K562 (cell line): ENCODE results near the gene PEX6. TPM values are rescaled to one million over a fixed set of nuclear protein-coding genes. Genes with fewer than 3 reads are reported as not detected.

ENCODE experiments used
- ATAC-seq: fragments of 200-7000 bp; cut with Tn5 transposase; 3 replicates; pipeline ENCODE4 v1.9.1; 2020; ENCODE audit warnings: moderate library complexity
- BruUV-seq: library from RNA; stranded (reverse); fragments of 400-500 nt; replicated peaks from 2 replicates; lab custom pipeline; 2021; lab: Mats Ljungman, UMichigan
- CTCF ChIA-PET: fragments of 300-600 bp; formaldehyde crosslinking; extraction: SDS; loops from one replicate; lab custom pipeline; 2021; ENCODE audit warnings: low intra/inter-chr PET ratio; lab: Yijun Ruan, JAX
- POLR2A ChIA-PET: fragments of 300-600, 350-650 bp; sonication (Branson Sonifier 250); formaldehyde crosslinking; extraction: SDS; loops from one replicate; lab custom pipeline; 2021; ENCODE audit warnings: antibody characterized with exemption, inconsistent platforms; lab: Yijun Ruan, JAX
- DNase-seq, 4 experiments: peaks; one replicate each; pipeline versions ENCODE4 v3.0.0 to v3.0.0-alpha.2; 2011 to 2018; ENCODE audit warnings: low spot score in 3 of 4, mixed read lengths in 3 of 4; ENCODE audit errors: extremely low read depth in 1 of 4
- FAIRE-seq: peaks from 2 replicates; lab custom pipeline; 2011; peaks lifted over from hg19 to GRCh38; lab: Jason Lieb, UNC
- H2AFZ ChIP-seq: 2 replicates; pipeline ENCODE4 v1.6.0; 2011; ENCODE audit warnings: low read depth, low read length, control low read depth, inconsistent platforms
- H3K27ac ChIP-seq: fragments of 200-600 bp; 3 replicates; pipeline ENCODE4 v1.8.0; 2011; ENCODE audit warnings: low read depth, mild to moderate bottlenecking, control low read depth, inconsistent platforms, low read length, moderate library complexity, mixed read lengths; ENCODE audit errors: extremely low read depth
- H3K27me3 ChIP-seq, 2 experiments: fragments of 300-600 bp in 1 of 2; 2 replicates in 1 of 2; 3 replicates in 1 of 2; pipeline versions ENCODE4 v1.6.0 to v1.8.0; 2011; ENCODE audit warnings: inconsistent platforms in 2 of 2, low read length in 2 of 2, mild to moderate bottlenecking in 1 of 2, mixed read lengths in 1 of 2, moderate library complexity in 1 of 2; ENCODE audit not compliant: control insufficient read depth in 2 of 2, insufficient read depth in 2 of 2
- H3K36me3 ChIP-seq: fragments of 300-600 bp; 3 replicates; pipeline ENCODE4 v1.8.0; 2011; ENCODE audit warnings: mild to moderate bottlenecking, low read length, inconsistent platforms; ENCODE audit not compliant: control insufficient read depth, insufficient read depth
- H3K4me1 ChIP-seq, 2 experiments: fragments of 200-600 bp in 1 of 2; replicated peaks in 1 of 2; 2 replicates in 1 of 2; 3 replicates in 1 of 2; pipeline versions ENCODE4 v1.5.1 to v1.8.0; 2011; ENCODE audit warnings: inconsistent platforms in 2 of 2, low read length in 2 of 2, mild to moderate bottlenecking in 1 of 2, mixed read lengths in 1 of 2, moderate library complexity in 1 of 2; ENCODE audit not compliant: control insufficient read depth in 2 of 2, insufficient read depth in 2 of 2
- H3K4me2 ChIP-seq: 2 replicates; pipeline ENCODE4 v1.6.1; 2011; ENCODE audit warnings: low read length, control low read depth, inconsistent platforms, mixed read lengths; ENCODE audit not compliant: insufficient read depth
- H3K4me3 ChIP-seq: fragments of 200-600 bp; sonication (generic), shearing (Covaris generic); 2 replicates; pipeline ENCODE4 v1.5.1; 2016; ENCODE audit warnings: control low read depth, inconsistent platforms
- H3K79me2 ChIP-seq: fragments of 200-600 bp; 3 replicates; pipeline ENCODE4 v1.8.0; 2011; ENCODE audit warnings: low read length, inconsistent platforms; ENCODE audit not compliant: control insufficient read depth, insufficient read depth
- H3K9ac ChIP-seq, 2 experiments: 2 replicates each; pipeline versions ENCODE4 v1.6.0 to v1.6.1; 2011; ENCODE audit warnings: low read depth in 2 of 2, low read length in 2 of 2, control low read depth in 1 of 2, inconsistent platforms in 1 of 2, mild to moderate bottlenecking in 1 of 2, mixed read lengths in 1 of 2; ENCODE audit not compliant: insufficient read depth in 1 of 2
- H3K9me1 ChIP-seq: one replicate; pipeline ENCODE4 v1.6.0; 2011; ENCODE audit warnings: inconsistent platforms, mild to moderate bottlenecking, low read length, moderate library complexity; ENCODE audit not compliant: control insufficient read depth, insufficient read depth
- H3K9me3 ChIP-seq: replicated peaks from 2 replicates; pipeline ENCODE4 v1.5.1; 2011; ENCODE audit warnings: low read depth, low read length, inconsistent platforms; ENCODE audit not compliant: control insufficient read depth, insufficient read depth
- H4K20me1 ChIP-seq: replicated peaks from 2 replicates; pipeline ENCODE4 v1.6.1; 2011; ENCODE audit warnings: low read length, inconsistent platforms, mixed read lengths; ENCODE audit not compliant: control insufficient read depth, insufficient read depth
- ETS1 ChIP-seq: conservative IDR thresholded peaks from 2 replicates; pipeline ENCODE4 v1.6.1; 2011; ENCODE audit warnings: low read depth, mild to moderate bottlenecking, low read length; ENCODE audit not compliant: control insufficient read depth
- EWSR1 ChIP-seq: fragments of 450-650 bp; IDR thresholded peaks from 2 replicates; pipeline ENCODE4 v1.6.1; 2018; ENCODE audit warnings: borderline replicate concordance, mild to moderate bottlenecking, low read depth, moderate library complexity; ENCODE audit not compliant: partially characterized antibody
- HINFP ChIP-seq: fragments of 450-650 bp; conservative IDR thresholded peaks from 2 replicates; pipeline ENCODE4 v1.6.1; 2016; ENCODE audit warnings: missing genetic modification characterization, low read depth, mild to moderate bottlenecking, control low read depth, missing compliant biosample characterization
- JUNB ChIP-seq: fragments of 450-650 bp; formaldehyde crosslinking; conservative IDR thresholded peaks from 2 replicates; pipeline ENCODE4 v1.4.0; 2020; ENCODE audit warnings: mild to moderate bottlenecking
- NFATC3 ChIP-seq: fragments of 450-650 bp; IDR thresholded peaks from 2 replicates; pipeline ENCODE4 v1.6.1; 2017; ENCODE audit warnings: mild to moderate bottlenecking
- WGBS: fragments of 100-300 bp; shearing (Covaris generic); methylation state at CpG from one replicate; pipeline ENCODE4 v1.1.6; 2016; ENCODE audit warnings: low coverage, mixed read lengths; ENCODE audit not compliant: insufficient coverage; ENCODE audit errors: missing lambda C conversion rate; 5-methylcytosine and 5-hydroxymethylcytosine counted together
- in situ Hi-C: fragments of 300-500 bp; cut with MboI; formaldehyde crosslinking; loops from 4 replicates; pipeline ENCODE4 v1.15.0; 2018; ENCODE audit warnings: inconsistent platforms, mixed read lengths
- intact Hi-C: fragments of 100-400 bp; cut with micrococcal nuclease; formaldehyde crosslinking; loops from 2 replicates; pipeline ENCODE4 v1.14.2; 2022
- polyA plus RNA-seq, 8 experiments: library from polyadenylated mRNA; depleted of rRNA in 4 of 8; stranded (reverse) in 5 of 8; unstranded in 3 of 8; fragments of >200 nt; fragmentation: Nextera tagmentation in 2 of 8; fragmentation: Illumina TruSeq in 1 of 8; extraction: Ambion mirVana in 2 of 8; extraction: Trizol in 1 of 8; gene quantifications; 2 replicates each; pipeline versions ENCODE4 v1.2.1 to v1.2.3, GENCODE V29; 2011 to 2014; ENCODE audit warnings: inconsistent platforms in 1 of 8, missing spikeins in 1 of 8
- total RNA-seq, 7 experiments: library from RNA; depleted of rRNA in 6 of 7; stranded (reverse); fragments of >200 nt in 6 of 7; fragmentation: Illumina TruSeq in 2 of 7; extraction: Trizol in 2 of 7; gene quantifications; 2 replicates each; pipeline versions ENCODE4 v1.2.1 to v1.2.3, GENCODE V29; 2011 to 2021; ENCODE audit warnings: low replicate concordance in 1 of 7
- TF ChIP-seq, protein P1 (sequence below): fragments of 250-450 bp; sonication (Bioruptor Pico); IDR thresholded peaks from 2 replicates; pipeline ENCODE4 v1.5.0; 2022; ENCODE audit warnings: mild to moderate bottlenecking
- TF ChIP-seq, protein P2 (sequence below): sonication (generic); formaldehyde crosslinking; IDR thresholded peaks from 2 replicates; pipeline ENCODE4 v1.8.1; 2023; ENCODE audit warnings: missing genetic modification reagents, mild to moderate bottlenecking, borderline replicate concordance
- TF ChIP-seq, protein P3 (sequence below): sonication (generic); formaldehyde crosslinking; IDR thresholded peaks from 2 replicates; pipeline ENCODE4 v1.4.0; 2020; ENCODE audit warnings: mild to moderate bottlenecking, missing genetic modification reagents

PEX6 gene
- total and polyA plus RNA-seq, 9 of the 15 experiments (the other 6 are each of a cell fraction or from before 2014, with no cell fraction given) = 0.17 to 20.8 (median 6.9) TPM

DNA sequence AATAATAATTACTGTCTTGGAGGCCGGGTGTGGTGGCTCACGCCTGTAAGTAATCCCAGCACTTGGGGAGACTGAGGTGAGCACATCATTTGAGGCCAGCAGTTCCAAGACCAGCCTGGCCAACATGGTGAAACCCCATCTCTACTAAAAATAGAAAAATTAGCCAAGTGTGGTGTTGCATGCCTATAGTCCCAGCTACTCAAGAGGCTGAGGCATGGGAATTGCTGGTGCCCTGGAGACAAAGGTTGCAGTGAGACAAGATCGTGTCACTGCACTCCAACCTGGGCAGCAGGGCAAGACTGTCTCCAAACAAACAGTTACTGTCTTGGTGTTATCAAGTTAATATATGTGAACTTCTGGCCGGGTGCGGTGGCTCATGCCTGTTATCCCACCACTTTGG lies 47.4 kb upstream of the PEX6 start:
- no peaks in the 10 kb centered on the region for H3K27me3 ChIP-seq
- TF ChIP-seq, protein P1, sequence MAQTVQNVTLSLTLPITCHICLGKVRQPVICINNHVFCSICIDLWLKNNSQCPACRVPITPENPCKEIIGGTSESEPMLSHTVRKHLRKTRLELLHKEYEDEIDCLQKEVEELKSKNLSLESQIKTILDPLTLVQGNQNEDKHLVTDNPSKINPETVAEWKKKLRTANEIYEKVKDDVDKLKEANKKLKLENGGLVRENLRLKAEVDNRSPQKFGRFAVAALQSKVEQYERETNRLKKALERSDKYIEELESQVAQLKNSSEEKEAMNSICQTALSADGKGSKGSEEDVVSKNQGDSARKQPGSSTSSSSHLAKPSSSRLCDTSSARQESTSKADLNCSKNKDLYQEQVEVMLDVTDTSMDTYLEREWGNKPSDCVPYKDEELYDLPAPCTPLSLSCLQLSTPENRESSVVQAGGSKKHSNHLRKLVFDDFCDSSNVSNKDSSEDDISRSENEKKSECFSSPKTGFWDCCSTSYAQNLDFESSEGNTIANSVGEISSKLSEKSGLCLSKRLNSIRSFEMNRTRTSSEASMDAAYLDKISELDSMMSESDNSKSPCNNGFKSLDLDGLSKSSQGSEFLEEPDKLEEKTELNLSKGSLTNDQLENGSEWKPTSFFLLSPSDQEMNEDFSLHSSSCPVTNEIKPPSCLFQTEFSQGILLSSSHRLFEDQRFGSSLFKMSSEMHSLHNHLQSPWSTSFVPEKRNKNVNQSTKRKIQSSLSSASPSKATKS (CRISPR knock-in tag) = no peak
- TF ChIP-seq, protein P2, sequence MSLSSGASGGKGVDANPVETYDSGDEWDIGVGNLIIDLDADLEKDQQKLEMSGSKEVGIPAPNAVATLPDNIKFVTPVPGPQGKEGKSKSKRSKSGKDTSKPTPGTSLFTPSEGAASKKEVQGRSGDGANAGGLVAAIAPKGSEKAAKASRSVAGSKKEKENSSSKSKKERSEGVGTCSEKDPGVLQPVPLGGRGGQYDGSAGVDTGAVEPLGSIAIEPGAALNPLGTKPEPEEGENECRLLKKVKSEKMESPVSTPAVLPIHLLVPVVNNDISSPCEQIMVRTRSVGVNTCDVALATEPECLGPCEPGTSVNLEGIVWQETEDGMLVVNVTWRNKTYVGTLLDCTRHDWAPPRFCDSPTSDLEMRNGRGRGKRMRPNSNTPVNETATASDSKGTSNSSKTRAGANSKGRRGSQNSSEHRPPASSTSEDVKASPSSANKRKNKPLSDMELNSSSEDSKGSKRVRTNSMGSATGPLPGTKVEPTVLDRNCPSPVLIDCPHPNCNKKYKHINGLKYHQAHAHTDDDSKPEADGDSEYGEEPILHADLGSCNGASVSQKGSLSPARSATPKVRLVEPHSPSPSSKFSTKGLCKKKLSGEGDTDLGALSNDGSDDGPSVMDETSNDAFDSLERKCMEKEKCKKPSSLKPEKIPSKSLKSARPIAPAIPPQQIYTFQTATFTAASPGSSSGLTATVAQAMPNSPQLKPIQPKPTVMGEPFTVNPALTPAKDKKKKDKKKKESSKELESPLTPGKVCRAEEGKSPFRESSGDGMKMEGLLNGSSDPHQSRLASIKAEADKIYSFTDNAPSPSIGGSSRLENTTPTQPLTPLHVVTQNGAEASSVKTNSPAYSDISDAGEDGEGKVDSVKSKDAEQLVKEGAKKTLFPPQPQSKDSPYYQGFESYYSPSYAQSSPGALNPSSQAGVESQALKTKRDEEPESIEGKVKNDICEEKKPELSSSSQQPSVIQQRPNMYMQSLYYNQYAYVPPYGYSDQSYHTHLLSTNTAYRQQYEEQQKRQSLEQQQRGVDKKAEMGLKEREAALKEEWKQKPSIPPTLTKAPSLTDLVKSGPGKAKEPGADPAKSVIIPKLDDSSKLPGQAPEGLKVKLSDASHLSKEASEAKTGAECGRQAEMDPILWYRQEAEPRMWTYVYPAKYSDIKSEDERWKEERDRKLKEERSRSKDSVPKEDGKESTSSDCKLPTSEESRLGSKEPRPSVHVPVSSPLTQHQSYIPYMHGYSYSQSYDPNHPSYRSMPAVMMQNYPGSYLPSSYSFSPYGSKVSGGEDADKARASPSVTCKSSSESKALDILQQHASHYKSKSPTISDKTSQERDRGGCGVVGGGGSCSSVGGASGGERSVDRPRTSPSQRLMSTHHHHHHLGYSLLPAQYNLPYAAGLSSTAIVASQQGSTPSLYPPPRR (CRISPR knock-in tag) = no peak
- TF ChIP-seq ETS1 (no peak), EWSR1 (no peak), NFATC3 (no peak), HINFP (no peak), JUNB (CRISPR knock-in tag) (no peak)
- TF ChIP-seq, protein P3, sequence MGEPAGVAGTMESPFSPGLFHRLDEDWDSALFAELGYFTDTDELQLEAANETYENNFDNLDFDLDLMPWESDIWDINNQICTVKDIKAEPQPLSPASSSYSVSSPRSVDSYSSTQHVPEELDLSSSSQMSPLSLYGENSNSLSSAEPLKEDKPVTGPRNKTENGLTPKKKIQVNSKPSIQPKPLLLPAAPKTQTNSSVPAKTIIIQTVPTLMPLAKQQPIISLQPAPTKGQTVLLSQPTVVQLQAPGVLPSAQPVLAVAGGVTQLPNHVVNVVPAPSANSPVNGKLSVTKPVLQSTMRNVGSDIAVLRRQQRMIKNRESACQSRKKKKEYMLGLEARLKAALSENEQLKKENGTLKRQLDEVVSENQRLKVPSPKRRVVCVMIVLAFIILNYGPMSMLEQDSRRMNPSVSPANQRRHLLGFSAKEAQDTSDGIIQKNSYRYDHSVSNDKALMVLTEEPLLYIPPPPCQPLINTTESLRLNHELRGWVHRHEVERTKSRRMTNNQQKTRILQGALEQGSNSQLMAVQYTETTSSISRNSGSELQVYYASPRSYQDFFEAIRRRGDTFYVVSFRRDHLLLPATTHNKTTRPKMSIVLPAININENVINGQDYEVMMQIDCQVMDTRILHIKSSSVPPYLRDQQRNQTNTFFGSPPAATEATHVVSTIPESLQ = no peak

More for the DNA sequence above, 47.4 kb upstream of the PEX6 start:
- Histone ChIP-seq H3K27ac (no peak overlapping the region), H3K9me3 (no peaks in the 10 kb centered on the region), H3K4me1 (peaks cover 2 to 14% of the 10 kb centered on the region in 2 experiments; a peak in 4 of 5 replicates), H3K9me1 (no peaks in the 10 kb centered on the region), H3K79me2 (peaks cover 36% of the 10 kb centered on the region), H3K4me2 (no peak overlapping the region), H4K20me1 (no peaks in the 10 kb centered on the region), H3K36me3 (peaks cover 75% of the 10 kb centered on the region), H2AFZ (no peak overlapping the region), H3K9ac (no peak overlapping the region), H3K4me3 (no peak overlapping the region)
- 99% methylated on average over 5 of the region's 5 CpGs for WGBS
- ChIA-PET POLR2A (interaction anchor here (0.7 to 1.5 kb wide), 3 partner anchors 9 to 96 kb away, joined by 3 to 5 read pairs (median 3); partner anchors contain the start of gene KLHDC3), CTCF (no interaction called here)
- ATAC-seq (no peak), FAIRE-seq (no peak), DNase-seq (no peak)
- intact Hi-C loops (no loop called here), in situ Hi-C loops (no loop called here)
- BruUV-seq = no TSS peak
